Activated CD8-positive, alpha-beta T cell treated with anti-CD3 and anti-CD28 coated beads, Interleukin-2, amount 10 ng/mL, durations not matched to agents 7 days and 5 days (primary cell): ENCODE measurements around the gene CKAP2L. TPM values are rescaled to one million over a fixed set of nuclear protein-coding genes. Genes with fewer than 3 reads are reported as not detected.
A peak's percentile ranks its signal among the peaks of the same experiment; 100 is the strongest.

Experiments used
- ATAC-seq: fragments of 150-1000 bp; cut with Tn5 transposase; one replicate; pipeline ENCODE4 v1.10.0; 2021; ENCODE audit warnings: moderate library complexity
- CTCF ChIA-PET: fragments of 350-600 bp; sonication (Branson Sonifier 250); formaldehyde crosslinking; loops from one replicate; lab custom pipeline; 2021; ENCODE audit warnings: antibody characterized with exemption; lab: Charles Lee
- POLR2A ChIA-PET: fragments of 350-600 bp; sonication (Branson Sonifier 250); formaldehyde crosslinking; loops from one replicate; lab custom pipeline; 2021; ENCODE audit warnings: antibody characterized with exemption; lab: Charles Lee
- DNase-seq: peaks from one replicate; pipeline ENCODE4 v3.0.0-alpha.2; 2020
- H3K27ac Mint-ChIP-seq: one replicate; pipeline ENCODE4 v1.8.0; 2021; ENCODE audit warnings: mild to moderate bottlenecking, mixed read lengths
- H3K27me3 Mint-ChIP-seq: one replicate; pipeline ENCODE4 v1.8.0; 2021; ENCODE audit warnings: low read depth, mixed read lengths
- H3K36me3 Mint-ChIP-seq: one replicate; pipeline ENCODE4 v1.8.0; 2021; ENCODE audit warnings: low read depth, mixed read lengths
- H3K4me1 Mint-ChIP-seq: one replicate; pipeline ENCODE4 v1.8.0; 2021; ENCODE audit warnings: low read depth, mixed read lengths
- H3K4me3 Mint-ChIP-seq: one replicate; pipeline ENCODE4 v1.8.0; 2021; ENCODE audit warnings: mild to moderate bottlenecking, mixed read lengths
- H3K9me3 Mint-ChIP-seq: one replicate; pipeline ENCODE4 v1.8.0; 2022; ENCODE audit warnings: mixed read lengths; ENCODE audit not compliant: insufficient read depth
- total RNA-seq, 2 experiments: library from RNA; stranded (reverse); gene quantifications; one replicate each; pipeline ENCODE4 v1.2.3, GENCODE V29; 2021

CKAP2L gene
- total RNA-seq, 2 experiments from 2014 or later: 59.3 to 63.4 TPM

- Mint-ChIP-seq H3K9me3 (no peaks in the 10 kb centered on the region), H3K27me3 (no peaks in the 10 kb centered on the region), H3K4me3 (no peak overlapping the region), H3K27ac (no peak overlapping the region), H3K4me1 (peaks cover 42% of the 10 kb centered on the region), H3K36me3 (peaks cover 7% of the 10 kb centered on the region)
- CTCF ChIA-PET: interaction anchor here (0.7 to 1.1 kb wide), 2 partner anchors 32 to 85 kb away, joined by 3 to 6 read pairs; no protein-coding TSS in a partner anchor
- ATAC-seq (no peak), DNase-seq (no peak)
- POLR2A ChIA-PET: no interaction called here
Measured at GRCh38 chr2:112800881-112801583, 36.6 kb upstream of the CKAP2L start.

DNA sequence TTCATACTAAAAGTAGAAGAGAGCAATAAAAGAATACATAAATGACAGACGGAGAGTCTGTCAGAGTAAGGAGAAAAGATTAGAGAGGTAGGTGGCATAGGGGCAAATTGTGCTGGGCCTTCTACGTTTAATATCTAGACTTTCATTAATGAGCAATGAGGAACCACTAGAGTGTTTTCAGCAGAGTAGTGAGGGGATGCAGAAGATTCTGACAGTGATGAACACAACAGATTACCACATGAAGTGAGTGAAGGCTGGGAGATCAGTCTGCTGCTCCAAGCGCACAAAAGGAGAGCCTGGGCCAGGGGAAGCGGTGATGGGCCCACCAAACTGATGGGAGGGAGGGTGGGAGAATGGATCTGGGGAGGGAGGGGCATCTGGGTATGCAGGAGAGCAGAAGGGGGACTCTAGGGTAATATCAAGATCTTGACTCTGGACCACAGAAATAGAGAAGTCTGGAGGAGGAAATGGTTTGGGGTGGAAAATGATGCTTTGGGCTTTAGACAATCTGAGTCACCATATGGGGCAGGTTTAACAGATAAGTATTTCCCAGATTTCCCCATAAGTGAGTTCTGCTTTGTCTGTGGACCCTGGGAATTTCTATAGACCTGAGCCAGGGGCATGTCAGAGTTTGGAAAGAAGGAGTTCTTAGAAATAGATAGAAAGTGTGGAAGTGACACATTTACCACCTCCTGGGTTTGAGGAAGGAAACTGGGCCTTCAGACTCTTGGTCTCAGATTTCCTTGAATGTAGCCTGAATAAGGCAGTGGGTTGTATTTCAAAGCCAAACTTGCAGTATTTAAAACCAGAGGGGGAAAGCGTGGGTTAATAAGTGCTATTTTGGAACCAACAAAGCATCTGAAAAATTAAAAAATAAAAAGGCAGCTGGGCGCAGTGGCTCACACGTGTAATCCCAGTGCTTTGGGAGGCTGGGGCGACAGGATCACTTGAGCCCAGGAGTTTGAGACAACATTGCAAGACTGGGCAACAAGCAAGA lies 34.9 kb upstream of the CKAP2L start:
- DNase-seq (no peak), ATAC-seq (peak; percentile 29)
- CTCF ChIA-PET: no interaction called here
- Mint-ChIP-seq H3K36me3 (peaks cover 13% of the 10 kb centered on the region), H3K4me3 (no peak overlapping the region), H3K4me1 (peaks cover 45% of the 10 kb centered on the region), H3K27ac (peak overlapping the region; percentile 36), H3K27me3 (no peaks in the 10 kb centered on the region), H3K9me3 (no peaks in the 10 kb centered on the region)
- POLR2A ChIA-PET: no interaction called here

GRCh38 chr2:112796486-112796885 lies 32.1 kb upstream of the CKAP2L start:
- DNase-seq (no peak), ATAC-seq (no peak)
- peaks cover 41% of the 10 kb centered on the region for H3K4me1 Mint-ChIP-seq
- H3K36me3 Mint-ChIP-seq: peaks cover 15% of the 10 kb centered on the region
- no peak overlapping the region for H3K27ac Mint-ChIP-seq
- H3K4me3 Mint-ChIP-seq: no peak overlapping the region
- CTCF ChIA-PET: no interaction called here
- POLR2A ChIA-PET: no interaction called here
- no peaks in the 10 kb centered on the region for H3K27me3 Mint-ChIP-seq
- H3K9me3 Mint-ChIP-seq: no peaks in the 10 kb centered on the region

- Mint-ChIP-seq H3K4me3 (no peak overlapping the region), H3K27me3 (no peaks in the 10 kb centered on the region), H3K9me3 (no peaks in the 10 kb centered on the region), H3K36me3 (peaks cover 15% of the 10 kb centered on the region), H3K27ac (no peak overlapping the region), H3K4me1 (peaks cover 38% of the 10 kb centered on the region)
- DNase-seq: no peak
- CTCF ChIA-PET: interaction anchor here (1.6 kb wide), 1 partner anchor 146 kb away, joined by 5 read pairs; no protein-coding TSS in a partner anchor
- ATAC-seq: no peak
- POLR2A ChIA-PET: interaction anchor here (0.6 kb wide), 1 partner anchor 103 kb away, joined by 3 read pairs; no protein-coding TSS in a partner anchor
Measured at GRCh38 chr2:112795774-112796173, 31.4 kb upstream of the CKAP2L start.

DNA sequence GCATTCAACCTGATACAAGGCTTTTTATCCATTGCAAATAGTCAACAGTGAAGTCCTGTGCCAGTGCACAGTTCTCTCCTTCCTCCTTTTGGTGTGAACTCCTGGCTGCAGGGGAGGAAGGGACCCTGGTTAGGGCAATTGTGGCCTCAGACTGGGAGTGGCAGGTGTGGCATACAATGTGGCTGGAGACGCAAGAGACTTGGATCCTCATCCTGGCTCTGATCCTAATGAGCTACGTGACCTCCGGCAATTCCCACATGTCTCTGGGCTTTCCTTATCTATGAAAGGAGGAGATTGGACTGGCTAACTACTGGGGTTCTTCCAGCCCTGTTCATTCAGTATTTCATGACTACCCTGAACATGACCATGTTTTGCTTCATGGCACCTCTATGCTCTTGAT lies 30.4 kb upstream of the CKAP2L start:
- POLR2A ChIA-PET: no interaction called here

DNA sequence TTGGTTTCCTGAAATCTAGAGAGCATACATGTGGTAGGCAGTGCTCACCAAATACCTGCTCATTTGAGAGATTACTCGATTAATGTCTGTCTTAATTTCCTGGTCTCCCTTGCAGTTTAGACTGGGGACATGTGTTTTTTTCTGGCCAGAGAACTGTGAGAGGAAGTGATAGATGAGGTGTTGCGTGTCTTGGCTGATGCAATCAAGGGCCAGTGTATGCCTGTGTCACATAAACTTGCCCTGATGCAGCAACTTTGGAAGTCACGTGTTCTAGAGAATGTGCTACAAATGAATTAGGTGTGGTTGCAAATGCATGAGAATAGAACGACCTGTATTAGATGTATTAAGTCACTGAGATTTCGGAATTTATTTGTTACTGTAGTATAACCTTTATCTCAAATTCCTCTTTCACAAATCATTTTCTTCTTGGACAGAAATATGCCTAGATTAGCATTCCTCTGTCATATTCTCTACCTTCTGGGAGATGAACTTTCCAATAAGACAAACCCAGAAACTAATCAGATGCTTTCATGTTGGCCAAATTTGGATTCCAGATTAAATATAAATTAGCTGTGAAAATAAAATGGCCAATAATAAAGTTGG lies 29.8 kb upstream of the CKAP2L start:
- Mint-ChIP-seq H3K27ac (peak overlapping the region; percentile 26), H3K36me3 (peaks cover 12% of the 10 kb centered on the region), H3K27me3 (peaks cover 4% of the 10 kb centered on the region), H3K9me3 (no peaks in the 10 kb centered on the region), H3K4me3 (no peak overlapping the region), H3K4me1 (peaks cover 27% of the 10 kb centered on the region)
- peak; percentile 49 for DNase-seq
- ChIA-PET CTCF (interaction anchor here (1.0 to 1.8 kb wide), 3 partner anchors 44 to 147 kb away, joined by 3 to 5 read pairs (median 4); no protein-coding TSS in a partner anchor), POLR2A (no interaction called here)
- peak; percentile 58 for ATAC-seq

More for the DNA sequence above, 30.4 kb upstream of the CKAP2L start:
- CTCF ChIA-PET: interaction anchor here (1.0 to 1.6 kb wide), 2 partner anchors 91 to 147 kb away, joined by 3 to 5 read pairs; no protein-coding TSS in a partner anchor
- Mint-ChIP-seq H3K27ac (peak overlapping the region; percentile 32), H3K27me3 (no peaks in the 10 kb centered on the region), H3K4me1 (peaks cover 33% of the 10 kb centered on the region), H3K9me3 (no peaks in the 10 kb centered on the region), H3K4me3 (no peak overlapping the region), H3K36me3 (peaks cover 12% of the 10 kb centered on the region)
- ATAC-seq: no peak
- no peak for DNase-seq

- H3K36me3 Mint-ChIP-seq: peaks cover 12% of the 10 kb centered on the region
- H3K27ac Mint-ChIP-seq: peak overlapping the region; percentile 6
- no peak overlapping the region for H3K4me3 Mint-ChIP-seq
- ChIA-PET CTCF (interaction anchor here (1.8 kb wide), 1 partner anchor 44 kb away, joined by 4 read pairs; no protein-coding TSS in a partner anchor), POLR2A (no interaction called here)
- no peak for DNase-seq
- H3K27me3 Mint-ChIP-seq: peaks cover 11% of the 10 kb centered on the region
- no peaks in the 10 kb centered on the region for H3K9me3 Mint-ChIP-seq
- no peak for ATAC-seq
- H3K4me1 Mint-ChIP-seq: peaks cover 22% of the 10 kb centered on the region
Measured at GRCh38 chr2:112793449-112793978, 29.1 kb upstream of the CKAP2L start.

DNA sequence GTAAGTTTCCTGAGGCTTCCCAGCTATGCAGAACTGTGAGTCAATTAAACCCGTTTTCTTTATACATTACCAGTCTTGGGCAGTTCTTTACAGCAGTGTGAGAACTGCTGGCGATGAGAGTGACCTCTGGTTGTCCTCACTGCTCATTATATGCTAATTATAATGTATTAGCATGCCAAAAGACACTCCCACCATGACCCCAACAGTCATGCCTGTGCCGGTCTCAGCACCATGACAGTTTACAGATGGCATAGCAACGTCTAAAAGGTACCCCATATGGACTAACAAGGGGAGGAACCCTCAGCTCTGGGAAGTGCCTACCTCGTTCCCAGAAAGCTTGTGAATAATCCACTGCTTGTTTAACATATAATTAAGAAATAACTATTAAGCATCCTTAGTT lies 28.0 kb upstream of the CKAP2L start:
- DNase-seq: no peak
- ATAC-seq: no peak
- H3K27ac Mint-ChIP-seq: no peak overlapping the region
- peaks cover 21% of the 10 kb centered on the region for H3K4me1 Mint-ChIP-seq
- peaks cover 11% of the 10 kb centered on the region for H3K27me3 Mint-ChIP-seq
- no peaks in the 10 kb centered on the region for H3K9me3 Mint-ChIP-seq
- H3K4me3 Mint-ChIP-seq: no peak overlapping the region
- ChIA-PET CTCF (interaction anchor here (1.8 kb wide), 1 partner anchor 42 kb away, joined by 4 read pairs; no protein-coding TSS in a partner anchor), POLR2A (no interaction called here)
- peaks cover 8% of the 10 kb centered on the region for H3K36me3 Mint-ChIP-seq

DNA sequence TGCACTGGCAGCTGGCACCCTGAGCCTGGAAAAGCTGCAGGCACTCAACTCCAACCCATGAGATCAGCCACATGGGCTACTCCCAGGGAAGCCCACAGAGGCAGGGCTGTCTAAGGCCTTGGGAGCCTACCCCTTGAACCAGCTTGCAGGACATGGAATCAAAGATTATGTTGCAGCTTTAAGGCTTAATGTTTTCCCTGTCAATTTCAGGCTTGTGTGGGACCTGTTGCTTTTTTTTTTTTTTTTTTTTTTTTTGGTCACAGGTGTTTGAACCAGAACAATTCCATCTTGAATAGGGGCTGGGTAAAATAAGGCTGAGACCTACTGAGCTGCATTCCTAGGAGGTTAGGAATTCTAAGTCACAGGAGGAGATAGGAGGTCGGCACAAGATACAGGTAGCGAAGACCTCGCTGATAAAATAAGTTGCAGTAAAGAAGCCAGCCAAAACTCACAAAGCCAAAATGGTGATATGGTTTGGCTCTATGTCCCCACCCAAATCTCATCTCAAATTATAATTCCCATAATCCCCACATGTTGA lies 27.4 kb upstream of the CKAP2L start:
- DNase-seq (no peak), ATAC-seq (no peak)
- peaks cover 8% of the 10 kb centered on the region for H3K36me3 Mint-ChIP-seq
- no peak overlapping the region for H3K4me3 Mint-ChIP-seq
- ChIA-PET CTCF (no interaction called here), POLR2A (no interaction called here)
- no peaks in the 10 kb centered on the region for H3K9me3 Mint-ChIP-seq
- peaks cover 24% of the 10 kb centered on the region for H3K4me1 Mint-ChIP-seq
- H3K27ac Mint-ChIP-seq: no peak overlapping the region
- H3K27me3 Mint-ChIP-seq: peaks cover 13% of the 10 kb centered on the region

- DNase-seq: no peak
- peaks cover 24% of the 10 kb centered on the region for H3K4me1 Mint-ChIP-seq
- POLR2A ChIA-PET: no interaction called here
- H3K27me3 Mint-ChIP-seq: peaks cover 18% of the 10 kb centered on the region
- no peak for ATAC-seq
- no peak overlapping the region for H3K4me3 Mint-ChIP-seq
- CTCF ChIA-PET: no interaction called here
- peaks cover 8% of the 10 kb centered on the region for H3K36me3 Mint-ChIP-seq
- H3K9me3 Mint-ChIP-seq: no peaks in the 10 kb centered on the region
- no peak overlapping the region for H3K27ac Mint-ChIP-seq
Measured at GRCh38 chr2:112791019-112791418, 26.6 kb upstream of the CKAP2L start.

DNA sequence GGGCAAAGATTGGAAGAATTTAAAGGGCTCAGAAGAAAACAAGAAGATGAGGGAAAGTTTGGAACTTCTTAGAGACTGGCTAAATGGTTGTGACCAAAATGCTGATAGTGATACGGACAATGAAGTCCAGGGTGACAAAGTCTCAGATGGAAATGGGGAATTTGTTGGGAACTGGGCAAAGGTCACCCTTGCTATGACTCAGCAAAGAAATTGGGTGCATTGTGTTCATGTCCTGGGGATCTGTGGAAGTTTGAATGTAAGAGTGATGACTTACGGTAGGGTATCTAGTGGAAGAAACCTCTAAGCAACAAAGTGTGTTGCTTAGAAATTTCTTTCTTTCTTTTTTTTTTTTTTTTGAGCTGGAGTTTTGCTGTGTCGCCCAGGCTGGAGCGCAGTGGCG lies 25.9 kb upstream of the CKAP2L start:
- H3K27me3 Mint-ChIP-seq: peaks cover 20% of the 10 kb centered on the region
- ChIA-PET POLR2A (no interaction called here), CTCF (no interaction called here)
- H3K4me3 Mint-ChIP-seq: no peak overlapping the region
- ATAC-seq: no peak
- DNase-seq: no peak
- peaks cover 21% of the 10 kb centered on the region for H3K4me1 Mint-ChIP-seq
- H3K9me3 Mint-ChIP-seq: no peaks in the 10 kb centered on the region
- no peak overlapping the region for H3K27ac Mint-ChIP-seq
- H3K36me3 Mint-ChIP-seq: peaks cover 4% of the 10 kb centered on the region
